ENCODE data around the gene SRPK2.

Gene SRPK2

DNA sequence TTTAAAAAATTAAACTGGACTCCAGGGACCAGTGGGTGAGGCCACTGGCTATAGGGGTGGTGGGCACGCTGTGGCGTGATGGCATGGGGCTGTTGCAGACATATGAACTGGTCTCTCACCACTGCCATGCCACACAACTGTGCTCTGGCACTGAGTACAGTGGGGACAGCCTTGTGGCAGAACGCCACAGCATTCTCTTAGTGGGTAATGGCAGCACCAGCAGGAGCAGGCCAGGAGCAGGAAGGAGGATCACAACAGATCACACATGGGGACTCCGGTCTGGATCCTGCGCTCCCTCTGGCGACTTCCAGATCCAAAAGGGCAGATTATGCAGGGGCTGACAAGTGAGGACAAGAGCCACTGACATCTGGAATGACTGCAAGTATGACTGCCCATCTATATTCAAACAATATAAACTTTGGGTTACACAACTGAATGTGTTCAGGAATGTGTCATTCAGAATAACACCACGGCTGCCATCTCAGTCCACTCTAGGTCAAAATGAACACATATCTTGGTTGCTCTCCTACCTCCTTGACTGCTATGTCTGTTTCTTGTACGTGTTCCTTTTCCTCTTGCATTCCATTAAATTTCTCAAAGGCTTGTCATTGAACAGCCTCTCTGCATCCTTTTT lies 198.7 kb downstream of the SRPK2 start:
- no peaks in the 10 kb centered on the region for H3K36me3 ChIP-seq (ENCODE audit: control insufficient read depth in 2 of 2, insufficient read depth in 1 of 2, low read length in 2 of 2)
- no peak overlapping the region for H3K27ac ChIP-seq (ENCODE audit: extremely low read depth, low read depth, low read length)
- H3K4me1 ChIP-seq (ENCODE audit: control insufficient read depth, insufficient read depth, low read length), result no peaks in the 10 kb centered on the region
- no peak for TF ChIP-seq ZNF518A (tag by site-specific recombination; conservative IDR thresholded peaks at IDR 0.05; ENCODE audit: low read depth)
- peak; percentile 95 for TF ChIP-seq ZNF600 (tag by site-specific recombination; IDR thresholded peaks at IDR 0.05)
- no peaks in the 10 kb centered on the region for H3K9me3 ChIP-seq (ENCODE audit: control insufficient read depth, insufficient read depth, low read depth, low read length)
- CTCF ChIA-PET, result interaction anchor here (0.7 kb wide), 1 partner anchor 76 kb away, joined by 3 read pairs; no protein-coding TSS in a partner anchor
- POLR2A ChIA-PET, result no interaction called here
- H3K4me3 ChIP-seq (ENCODE audit: low read depth, low read length), result no peak overlapping the region

GRCh38 chr7:105188201-105188600 lies 200.5 kb downstream of the SRPK2 start:
- POLR2A ChIA-PET, result no interaction called here
- no peaks in the 10 kb centered on the region for H3K36me3 ChIP-seq (ENCODE audit: control insufficient read depth in 2 of 2, insufficient read depth in 1 of 2, low read length in 2 of 2)
- no peaks in the 10 kb centered on the region for H3K4me1 ChIP-seq (ENCODE audit: control insufficient read depth, insufficient read depth, low read length)
- TF ChIP-seq ZNF514 (tag by site-specific recombination; IDR thresholded peaks at IDR 0.05) (no peak), SCRT2 (tag by site-specific recombination; IDR thresholded peaks at IDR 0.05) (no peak), GLIS1 (tag by site-specific recombination; IDR thresholded peaks at IDR 0.05) (no peak), SP2 (tag by site-specific recombination; IDR thresholded peaks at IDR 0.05) (no peak), ZNF23 (tag by site-specific recombination; IDR thresholded peaks at IDR 0.05; ENCODE audit: borderline replicate concordance) (no peak)
- TF ChIP-seq, protein P1, sequence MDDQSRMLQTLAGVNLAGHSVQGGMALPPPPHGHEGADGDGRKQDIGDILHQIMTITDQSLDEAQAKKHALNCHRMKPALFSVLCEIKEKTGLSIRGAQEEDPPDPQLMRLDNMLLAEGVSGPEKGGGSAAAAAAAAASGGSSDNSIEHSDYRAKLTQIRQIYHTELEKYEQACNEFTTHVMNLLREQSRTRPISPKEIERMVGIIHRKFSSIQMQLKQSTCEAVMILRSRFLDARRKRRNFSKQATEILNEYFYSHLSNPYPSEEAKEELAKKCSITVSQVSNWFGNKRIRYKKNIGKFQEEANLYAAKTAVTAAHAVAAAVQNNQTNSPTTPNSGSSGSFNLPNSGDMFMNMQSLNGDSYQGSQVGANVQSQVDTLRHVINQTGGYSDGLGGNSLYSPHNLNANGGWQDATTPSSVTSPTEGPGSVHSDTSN (CRISPR knock-in tag; IDR thresholded peaks at IDR 0.05), result no peak
- no peaks in the 10 kb centered on the region for H3K9me3 ChIP-seq (ENCODE audit: control insufficient read depth, insufficient read depth, low read depth, low read length)
- H3K27ac ChIP-seq (ENCODE audit: extremely low read depth, low read depth, low read length), result no peak overlapping the region
- no peak overlapping the region for H3K4me3 ChIP-seq (ENCODE audit: low read depth, low read length)
- CTCF ChIA-PET, result interaction anchor here (0.9 kb wide), 1 partner anchor 119 kb away, joined by 3 read pairs; no protein-coding TSS in a partner anchor

- ChIA-PET POLR2A (no interaction called here), CTCF (no interaction called here)
- Histone ChIP-seq H3K36me3 (ENCODE audit: control insufficient read depth in 2 of 2, insufficient read depth in 1 of 2, low read length in 2 of 2) (no peaks in the 10 kb centered on the region), H3K4me3 (ENCODE audit: low read depth, low read length) (no peak overlapping the region), H3K9me3 (ENCODE audit: control insufficient read depth, insufficient read depth, low read depth, low read length) (no peaks in the 10 kb centered on the region), H3K27ac (ENCODE audit: extremely low read depth, low read depth, low read length) (no peak overlapping the region), H3K4me1 (ENCODE audit: control insufficient read depth, insufficient read depth, low read length) (no peaks in the 10 kb centered on the region)
- TF ChIP-seq ZNF518A (tag by site-specific recombination; conservative IDR thresholded peaks at IDR 0.05; ENCODE audit: low read depth), result no peak
- no peak for TF ChIP-seq YY1 (tag by site-specific recombination; IDR thresholded peaks at IDR 0.05)
- no peak for TF ChIP-seq IKZF3 (tag by site-specific recombination; IDR thresholded peaks at IDR 0.05)
- TF ChIP-seq ZNF221 (tag by site-specific recombination; IDR thresholded peaks at IDR 0.05; ENCODE audit: borderline replicate concordance), result no peak
- TF ChIP-seq ZNF555 (tag by site-specific recombination; conservative IDR thresholded peaks at IDR 0.05), result no peak
- no peak for TF ChIP-seq ZNF18 (tag by site-specific recombination; IDR thresholded peaks at IDR 0.05)
Measured at GRCh38 chr7:105187302-105188169, 201.2 kb downstream of the SRPK2 start.

All from HEK293 (cell line).